Measurements from ENCODE around the gene BAIAP2L2.

BAIAP2L2 gene

DNA sequence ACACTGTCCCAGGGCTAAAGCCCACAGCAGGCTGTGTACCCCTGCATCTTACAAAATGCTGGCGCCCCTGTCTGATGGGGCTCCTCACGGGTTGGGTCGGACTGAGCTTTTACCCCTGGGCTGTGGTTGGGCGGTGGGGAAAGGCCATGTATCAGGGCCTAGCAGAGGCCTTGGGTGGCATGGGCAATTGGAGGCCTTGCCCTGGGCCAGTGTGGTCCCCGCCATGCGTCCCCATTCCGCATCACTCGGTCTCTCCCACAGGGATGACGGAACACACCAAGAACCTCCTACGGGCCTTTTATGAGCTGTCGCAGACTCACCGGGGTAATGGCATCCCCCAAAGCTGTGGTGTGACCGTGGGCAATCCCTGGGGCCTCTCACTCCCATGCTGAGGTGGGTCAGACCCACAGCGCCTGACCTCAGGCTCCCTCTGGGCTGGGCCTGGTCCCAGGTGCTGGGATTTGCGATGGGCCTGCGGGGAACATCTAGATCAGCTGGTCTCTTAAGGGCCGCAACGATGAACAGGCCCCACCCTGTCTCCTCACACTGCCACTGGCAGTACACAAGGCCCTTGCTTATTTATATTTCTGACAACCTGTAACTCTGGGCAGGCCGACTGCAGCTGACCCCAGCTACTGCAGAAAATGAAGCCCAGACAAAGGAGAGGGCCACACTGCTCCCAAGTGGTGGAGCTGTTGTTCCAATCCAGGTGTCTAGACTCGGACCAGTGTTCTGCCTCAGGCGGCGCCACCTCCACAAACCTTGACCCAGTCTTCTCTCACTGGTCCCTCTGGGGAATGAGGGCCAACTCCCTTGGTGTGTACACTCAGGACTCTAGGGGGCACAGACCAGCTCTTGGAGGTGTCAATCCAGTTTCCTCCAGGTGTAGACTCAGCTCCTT lies 38.8 kb downstream of the BAIAP2L2 start:
- Histone ChIP-seq H3K4me2 (ENCODE audit: low read length) (no peak overlapping the region), H3K27ac (ENCODE audit: low read depth, low read length) (no peak overlapping the region), H3K9me3 (ENCODE audit: control insufficient read depth, insufficient read depth, low read length) (no peaks in the 10 kb centered on the region), H3K4me1 (ENCODE audit: control insufficient read depth, low read length) (no peaks in the 10 kb centered on the region), H4K20me1 (ENCODE audit: control insufficient read depth, insufficient read depth, low read depth, low read length) (no peaks in the 10 kb centered on the region), H3K79me2 (ENCODE audit: control insufficient read depth, low read length) (no peaks in the 10 kb centered on the region), H3F3A (ENCODE audit: control insufficient read depth, insufficient read depth) (no peaks in the 10 kb centered on the region), H3K9me2 (replicated peaks; ENCODE audit: control insufficient read depth, low read length) (no peaks in the 10 kb centered on the region), H3K4me3 (ENCODE audit: low read length) (no peak overlapping the region), H3K27me3 (ENCODE audit: control insufficient read depth, low read length) (no peaks in the 10 kb centered on the region), H3K36me3 (ENCODE audit: control insufficient read depth, low read length) (no peaks in the 10 kb centered on the region)
- TF ChIP-seq EZH2phosphoT487 (IDR thresholded peaks at IDR 0.05; ENCODE audit: borderline replicate concordance, low read length) (no peak), CTCF (IDR thresholded peaks at IDR 0.05; ENCODE audit: low read depth, low read length, poor library complexity, severe bottlenecking) (no peak)

DNA sequence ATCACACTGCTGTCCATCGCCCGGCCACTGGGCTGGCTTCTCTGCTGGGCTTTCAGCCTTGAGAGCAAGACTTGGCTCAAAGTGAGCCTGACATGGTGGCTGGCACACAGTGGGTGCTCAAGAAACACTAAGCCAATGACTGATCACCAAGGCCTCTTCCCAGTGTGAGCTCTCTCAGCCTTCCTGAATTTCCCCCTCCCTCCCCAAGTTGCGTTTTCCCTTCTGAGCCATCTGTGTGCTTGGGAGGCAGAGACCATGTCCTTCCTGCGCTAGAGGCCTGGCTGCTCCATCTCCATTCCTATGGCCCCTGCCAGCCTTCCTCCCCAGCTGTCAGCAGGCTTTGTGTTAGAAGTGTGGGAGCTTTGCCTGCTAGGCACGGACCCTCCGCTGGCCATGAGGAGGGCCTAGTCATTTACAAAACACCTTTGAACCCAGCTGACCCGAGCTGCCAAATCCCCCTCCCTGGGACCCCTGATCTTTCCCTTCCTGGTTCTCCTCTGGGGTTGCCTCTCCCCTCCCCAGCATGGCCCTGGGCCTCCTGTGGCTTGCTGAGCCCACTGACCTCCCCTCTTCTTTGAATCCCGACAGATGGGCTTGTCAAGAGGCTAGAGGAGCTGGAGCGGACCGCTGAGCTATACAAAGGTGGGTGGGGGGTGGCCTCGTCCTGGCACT lies 40.1 kb downstream of the BAIAP2L2 start:
- Histone ChIP-seq H3K4me1 (ENCODE audit: control insufficient read depth, low read length) (no peaks in the 10 kb centered on the region), H4K20me1 (ENCODE audit: control insufficient read depth, insufficient read depth, low read depth, low read length) (no peaks in the 10 kb centered on the region), H3K4me3 (ENCODE audit: low read length) (no peak overlapping the region), H3K36me3 (ENCODE audit: control insufficient read depth, low read length) (no peaks in the 10 kb centered on the region; the same call in 1 of the 2 replicates), H3K79me2 (ENCODE audit: control insufficient read depth, low read length) (no peaks in the 10 kb centered on the region), H3K9me2 (replicated peaks; ENCODE audit: control insufficient read depth, low read length) (no peaks in the 10 kb centered on the region), H3K9me3 (ENCODE audit: control insufficient read depth, insufficient read depth, low read length) (no peaks in the 10 kb centered on the region), H3K27ac (ENCODE audit: low read depth, low read length) (no peak overlapping the region), H3F3A (ENCODE audit: control insufficient read depth, insufficient read depth) (no peaks in the 10 kb centered on the region), H3K27me3 (ENCODE audit: control insufficient read depth, low read length) (no peaks in the 10 kb centered on the region), H3K4me2 (ENCODE audit: low read length) (no peak overlapping the region)
- TF ChIP-seq EZH2phosphoT487 (IDR thresholded peaks at IDR 0.05; ENCODE audit: borderline replicate concordance, low read length) (no peak), CTCF (IDR thresholded peaks at IDR 0.05; ENCODE audit: low read depth, low read length, poor library complexity, severe bottlenecking) (no peak)

- H3F3A ChIP-seq (ENCODE audit: control insufficient read depth, insufficient read depth): no peaks in the 10 kb centered on the region
- no peaks in the 10 kb centered on the region for H3K4me1 ChIP-seq (ENCODE audit: control insufficient read depth, low read length)
- TF ChIP-seq EZH2phosphoT487 (IDR thresholded peaks at IDR 0.05; ENCODE audit: borderline replicate concordance, low read length): no peak
- peak; percentile 26 for TF ChIP-seq CTCF (IDR thresholded peaks at IDR 0.05; ENCODE audit: low read depth, low read length, poor library complexity, severe bottlenecking)
- H3K9me2 ChIP-seq (replicated peaks; ENCODE audit: control insufficient read depth, low read length): no peaks in the 10 kb centered on the region
- H3K27me3 ChIP-seq (ENCODE audit: control insufficient read depth, low read length): no peaks in the 10 kb centered on the region
- H3K79me2 ChIP-seq (ENCODE audit: control insufficient read depth, low read length): no peaks in the 10 kb centered on the region
- peaks cover 5% of the 10 kb centered on the region; the same call in 1 of the 2 replicates for H3K36me3 ChIP-seq (ENCODE audit: control insufficient read depth, low read length)
- no peak overlapping the region for H3K4me3 ChIP-seq (ENCODE audit: low read length)
- H3K4me2 ChIP-seq (ENCODE audit: low read length): no peak overlapping the region
- no peaks in the 10 kb centered on the region for H4K20me1 ChIP-seq (ENCODE audit: control insufficient read depth, insufficient read depth, low read depth, low read length)
- H3K27ac ChIP-seq (ENCODE audit: low read depth, low read length): no peak overlapping the region
- H3K9me3 ChIP-seq (ENCODE audit: control insufficient read depth, insufficient read depth, low read length): no peaks in the 10 kb centered on the region
Observed at GRCh38 chr22:38069372-38070249, 40.9 kb downstream of the BAIAP2L2 start.

Data from DOHH2 (cell line).